ENCODE data around the gene APBA2.

GRCh38 chr15:29059871-29060640, 174.3 kb downstream of the APBA2 start:
- TF ChIP-seq CTCF (IDR thresholded peaks at IDR 0.05; ENCODE audit: low read depth, low read length) = no peak
- TF ChIP-seq EZH2phosphoT487 (IDR thresholded peaks at IDR 0.05; ENCODE audit: low read depth) = no peak
